NCI-H748 (cell line): ENCODE results near the gene PTGES3.

Source experiments
- DNase-seq: peaks from one replicate; lab custom pipeline; 2025; ENCODE audit not compliant: unreplicated experiment; lab: John Stamatoyannopoulos, UW

The PTGES3 gene

GRCh38 chr12:56629459-56630179, 58.5 kb downstream of the PTGES3 start:
- peak; percentile 51 for DNase-seq

- peak; percentile 57 for DNase-seq
Observed at GRCh38 chr12:56628671-56629458, 59.2 kb downstream of the PTGES3 start.

- no peak for DNase-seq
Observed at GRCh38 chr12:56626701-56627100, 61.4 kb downstream of the PTGES3 start.

GRCh38 chr12:56622535-56622934, 65.5 kb downstream of the PTGES3 start:
- no peak for DNase-seq

GRCh38 chr12:56616925-56617324, 71.2 kb downstream of the PTGES3 start:
- no peak for DNase-seq

- no peak for DNase-seq
Observed at GRCh38 chr12:56616244-56616643, 71.8 kb downstream of the PTGES3 start.

- no peak for DNase-seq
Observed at GRCh38 chr12:56614627-56615026, 73.5 kb downstream of the PTGES3 start.
